IPS DF 4.7 (cell line): ENCODE measurements around the gene NOP14.
"Not testable (repeated sequence)": the region's sequence is repeated elsewhere in the genome, so short reads cannot be mapped to it uniquely, and the experiment has no call there.

Experiments used
- DNase-seq: peaks from one replicate; pipeline ENCODE4 v3.0.0-alpha.2; 2013; ENCODE audit warnings: low spot score; ENCODE audit errors: extremely low read depth

The NOP14 gene

DNA sequence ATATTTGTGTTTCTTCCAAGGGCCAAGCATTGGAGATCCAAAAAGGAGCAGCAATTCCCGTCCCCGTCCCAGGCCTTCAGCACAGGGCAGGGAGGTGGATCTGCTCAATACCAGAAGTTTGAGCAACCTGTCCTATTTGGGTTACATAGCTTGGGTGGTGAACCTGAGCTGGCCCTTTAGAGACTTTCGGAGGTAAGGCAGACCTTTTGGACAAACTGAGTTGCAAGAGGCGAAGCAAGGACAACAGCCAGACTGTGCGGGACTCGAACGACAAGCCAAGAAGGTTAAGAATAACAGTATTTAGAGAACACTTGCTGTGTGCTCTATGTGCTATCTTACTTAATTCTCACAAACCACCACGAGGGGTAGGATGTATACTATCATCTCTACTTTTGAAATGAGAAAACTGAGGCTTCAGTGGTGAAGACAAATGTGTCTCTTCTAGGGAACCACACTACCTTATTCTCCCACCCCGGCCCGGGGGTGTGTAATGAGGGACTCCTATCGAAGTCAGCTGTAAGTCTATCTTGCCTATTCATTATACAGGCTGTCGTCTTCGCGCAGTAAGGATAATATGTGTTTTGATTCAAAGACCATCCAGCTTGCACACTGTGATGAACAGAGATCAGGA is 1.3 kb downstream of the NOP14 start:
- DNase-seq, result no peak

DNA sequence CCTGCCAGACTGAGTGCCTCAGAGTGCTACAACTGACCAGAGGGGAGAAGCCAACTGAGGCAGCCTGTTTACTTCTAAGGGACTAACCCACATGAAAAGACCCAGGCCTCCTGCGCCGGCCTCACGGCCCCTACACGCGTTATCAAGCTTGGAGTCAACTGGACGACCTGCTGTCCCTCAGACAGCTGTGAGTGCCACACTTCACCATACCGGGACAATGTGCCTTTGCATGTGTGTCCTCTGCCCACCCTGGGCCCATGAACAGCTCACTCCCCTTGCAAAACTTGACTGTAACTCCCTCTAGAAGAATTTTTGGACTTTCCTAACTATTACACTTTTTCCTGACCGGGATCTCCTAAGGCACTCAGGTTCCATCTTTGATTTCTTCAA is 1.8 kb downstream of the NOP14 start:
- no peak for DNase-seq

DNA sequence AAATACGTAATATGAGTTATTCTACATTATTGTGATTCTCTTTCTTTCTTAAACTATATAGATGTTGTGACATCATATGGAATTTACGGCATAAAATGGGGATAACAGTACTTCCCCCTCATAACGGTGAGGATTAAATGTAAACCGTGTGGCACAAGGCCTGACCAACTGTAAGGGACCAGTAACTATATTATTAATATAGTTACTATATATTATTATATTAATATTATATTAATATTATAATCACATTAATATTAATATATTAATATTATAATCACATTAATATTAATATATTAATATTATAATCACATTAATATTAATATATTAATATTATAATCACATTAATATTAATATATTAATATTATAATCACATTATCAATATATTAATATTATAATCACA is 2.8 kb downstream of the NOP14 start:
- DNase-seq, result not testable (repeated sequence)

DNA sequence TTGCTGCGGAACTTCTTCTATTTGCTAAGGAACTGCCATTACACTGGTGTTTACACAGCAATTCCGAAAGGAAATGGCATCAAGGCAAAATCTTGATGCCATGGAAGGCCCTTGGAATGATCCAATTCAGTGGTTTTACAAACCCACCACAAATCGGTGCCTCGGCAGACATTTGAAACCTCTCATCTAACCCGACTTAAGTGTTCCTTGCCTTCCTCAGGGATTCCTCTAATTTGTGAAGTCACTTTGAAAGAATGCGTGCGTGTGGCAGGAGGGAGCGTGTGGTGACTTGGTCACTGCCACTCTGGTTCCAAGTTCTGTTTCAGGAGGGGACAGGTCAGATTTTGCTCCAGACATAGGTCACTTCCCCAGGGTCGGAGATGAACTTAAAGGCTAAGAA is 4.8 kb downstream of the NOP14 start:
- no peak for DNase-seq

DNA sequence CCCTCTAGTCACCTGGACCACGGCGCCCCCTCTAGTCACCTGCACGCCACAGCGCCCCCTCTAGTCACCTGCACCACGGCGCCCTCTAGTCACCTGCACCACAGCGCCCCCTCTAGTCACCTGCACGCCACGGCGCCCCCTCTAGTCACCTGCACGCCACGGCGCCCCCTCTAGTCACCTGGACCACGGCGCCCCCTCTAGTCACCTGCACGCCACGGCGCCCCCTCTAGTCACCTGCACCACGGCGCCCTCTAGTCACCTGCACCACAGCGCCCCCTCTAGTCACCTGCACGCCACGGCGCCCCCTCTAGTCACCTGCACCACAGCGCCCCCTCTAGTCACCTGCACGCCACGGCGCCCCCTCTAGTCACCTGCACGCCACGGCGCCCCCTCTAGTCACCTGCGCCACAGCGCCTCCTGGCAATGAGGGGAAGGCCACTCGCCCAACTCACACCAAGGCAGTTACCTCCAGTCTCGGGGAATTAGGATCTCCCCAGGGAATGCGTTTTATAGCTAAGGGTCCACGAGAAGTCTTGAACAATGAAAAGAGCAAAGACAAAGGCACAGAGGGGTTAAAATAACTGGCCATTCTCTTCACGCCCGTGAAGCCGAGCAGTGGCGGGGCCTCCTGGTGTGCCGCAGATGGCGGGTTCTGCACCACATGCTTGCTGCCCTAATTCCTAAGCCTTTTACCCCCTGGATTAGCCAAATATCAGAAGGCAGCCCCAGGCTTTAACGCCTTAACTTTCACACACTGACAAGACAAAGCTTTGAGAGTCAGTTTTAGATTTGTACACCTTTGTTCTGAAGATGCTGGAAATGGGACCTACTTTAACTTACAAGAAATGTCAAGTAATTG is 7.8 kb downstream of the NOP14 start:
- not testable (repeated sequence) for DNase-seq

DNA sequence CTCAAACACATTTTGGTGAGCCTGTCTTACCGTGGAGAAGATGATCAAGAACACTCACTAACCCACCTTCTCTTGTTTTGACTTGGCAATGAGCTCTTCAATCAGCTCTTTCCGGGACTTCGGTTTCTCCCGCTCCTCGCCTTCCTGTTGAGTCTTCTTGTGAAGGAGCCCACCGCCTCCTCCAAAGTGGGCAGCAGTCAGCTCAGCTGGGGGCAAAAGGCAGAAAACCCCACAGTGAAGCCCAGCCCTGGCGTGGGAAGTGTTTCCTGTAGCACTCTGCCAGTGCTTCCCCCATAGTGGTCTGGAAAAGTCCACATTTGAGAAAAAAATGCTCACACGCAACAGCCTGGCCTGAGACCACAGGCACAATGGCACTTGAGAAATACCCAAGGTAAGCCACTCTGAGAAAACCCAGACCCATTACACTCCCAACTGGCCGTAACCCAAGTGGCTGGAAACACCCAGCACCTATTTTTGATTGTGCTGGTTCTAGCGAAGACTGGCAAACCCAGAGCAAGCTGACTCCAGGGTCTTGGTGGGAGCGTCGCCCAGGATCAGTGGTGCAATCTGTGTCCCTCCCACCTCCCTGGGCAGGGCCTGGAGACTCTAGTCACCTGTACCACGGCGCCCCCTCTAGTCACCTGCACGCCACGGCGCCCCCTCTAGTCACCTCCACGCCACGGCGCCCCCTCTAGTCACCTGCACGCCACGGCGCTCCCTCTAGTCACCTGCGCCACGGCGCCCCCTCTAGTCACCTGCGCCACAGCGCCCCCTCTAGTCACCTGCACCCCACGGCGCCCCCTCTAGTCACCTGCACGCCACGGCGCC is 8.6 kb downstream of the NOP14 start:
- no peak for DNase-seq

DNA sequence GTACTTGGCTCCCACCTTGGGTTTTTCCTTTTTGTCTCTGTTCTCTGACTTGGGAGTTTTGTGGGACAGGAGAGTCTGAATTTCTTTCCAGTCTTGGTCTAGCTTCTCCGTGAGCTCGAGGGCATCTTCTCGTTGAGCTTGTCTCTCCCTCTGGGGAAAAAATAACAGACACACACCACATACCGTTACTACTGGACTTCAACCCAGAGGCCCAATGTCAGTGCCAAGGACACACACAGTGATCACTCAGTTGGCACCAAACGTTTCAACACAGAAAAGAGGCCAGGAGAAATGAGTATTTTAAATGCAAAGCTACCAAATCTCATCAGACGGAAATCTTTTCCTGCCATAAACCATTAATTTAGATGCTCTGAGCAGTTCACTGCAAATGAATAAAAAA is 9.7 kb downstream of the NOP14 start:
- DNase-seq, result no peak

DNA sequence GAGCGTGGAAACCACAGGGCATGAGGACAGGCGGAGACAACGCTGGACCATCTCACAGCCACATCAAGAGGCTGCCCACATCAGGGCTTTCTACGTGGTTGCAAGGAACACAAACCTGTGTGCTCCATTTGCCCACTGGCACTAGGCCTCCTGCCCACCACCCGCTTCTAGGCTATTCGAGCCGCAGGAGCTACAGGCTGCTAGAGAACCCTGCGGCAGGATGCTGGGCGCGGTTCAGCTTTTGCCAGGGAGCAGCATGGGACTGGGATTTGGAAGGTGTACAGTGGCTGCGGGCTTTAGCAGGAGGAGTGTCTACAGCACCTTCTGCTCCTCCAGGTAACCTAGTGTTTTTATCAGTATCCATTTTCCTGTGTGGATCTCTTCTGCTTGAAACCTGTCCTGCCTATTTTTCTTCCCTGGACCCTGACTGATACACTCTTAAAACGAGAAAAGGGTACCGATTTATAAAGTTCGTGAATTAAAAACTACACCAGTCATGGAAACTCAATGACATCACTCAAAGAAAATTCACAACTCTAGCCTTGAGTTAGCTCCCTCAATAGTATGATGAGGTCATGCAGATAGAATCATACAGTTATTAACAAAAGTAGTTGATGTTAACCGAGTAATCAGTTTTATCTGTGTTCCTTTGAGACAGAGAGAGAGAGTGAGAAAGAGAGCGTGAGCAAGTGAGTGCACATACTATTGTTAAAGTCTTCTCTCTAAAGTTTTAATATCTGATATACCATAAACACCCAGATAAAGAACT is 12.8 kb downstream of the NOP14 start:
- DNase-seq, result no peak

DNA sequence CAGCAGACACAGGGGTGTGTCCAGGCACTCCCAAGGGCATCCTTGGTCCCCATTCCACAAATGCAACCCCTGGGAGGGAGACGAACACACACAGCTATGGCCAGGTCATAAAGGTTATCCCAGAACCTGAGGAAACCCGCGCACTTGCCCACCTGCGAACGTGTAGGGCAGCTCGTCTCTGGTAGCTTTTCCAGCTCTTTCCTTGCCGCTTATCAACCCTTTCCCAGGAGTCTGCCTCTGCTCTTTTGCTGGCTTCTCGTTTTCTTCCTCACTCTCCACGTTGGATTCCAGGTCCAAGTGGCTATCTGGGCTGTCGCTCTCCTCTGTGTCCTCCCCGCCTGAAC is 13.5 kb downstream of the NOP14 start:
- no peak for DNase-seq

DNA sequence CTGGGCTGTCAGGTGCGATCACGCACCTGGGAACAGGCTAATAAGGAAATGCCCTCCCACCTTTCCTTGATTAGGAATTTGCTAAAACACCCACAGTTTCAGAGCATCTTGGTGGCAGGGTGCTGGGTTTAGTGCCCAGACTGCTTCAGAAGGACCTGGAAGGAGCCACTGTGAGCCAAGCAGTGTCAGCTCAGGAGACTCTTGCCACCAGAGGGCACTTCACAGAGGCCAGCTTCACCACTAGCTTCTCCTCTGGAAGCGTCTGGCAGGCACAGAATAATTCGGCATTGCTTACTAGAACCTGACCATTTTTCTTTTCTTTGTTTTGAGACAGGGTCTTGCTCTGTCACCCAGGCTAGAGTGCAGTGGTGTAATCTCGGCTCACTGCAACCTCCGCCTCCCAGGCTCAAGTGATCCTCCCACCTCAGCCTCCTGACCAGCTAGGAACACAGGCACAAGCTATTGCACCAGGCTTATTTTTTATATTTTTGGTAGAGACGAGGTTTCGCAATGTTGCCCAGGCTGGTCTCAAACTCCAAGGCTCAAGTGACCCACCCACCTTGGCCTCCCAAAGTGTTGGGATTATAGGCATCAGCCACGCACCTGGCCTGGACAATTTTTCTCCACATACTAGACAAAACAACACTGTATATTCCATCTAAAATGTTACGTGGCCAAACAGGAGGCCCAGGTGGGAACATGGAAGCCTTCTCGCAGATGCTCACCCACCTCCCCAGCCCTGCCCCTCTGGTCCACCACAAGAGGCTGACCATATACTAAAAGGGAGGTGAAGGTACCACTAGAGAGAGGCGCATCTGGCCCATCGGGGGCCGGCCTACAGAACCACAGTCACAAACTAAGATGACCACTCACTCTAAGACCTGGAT is 14.1 kb downstream of the NOP14 start:
- DNase-seq, result no peak

DNA sequence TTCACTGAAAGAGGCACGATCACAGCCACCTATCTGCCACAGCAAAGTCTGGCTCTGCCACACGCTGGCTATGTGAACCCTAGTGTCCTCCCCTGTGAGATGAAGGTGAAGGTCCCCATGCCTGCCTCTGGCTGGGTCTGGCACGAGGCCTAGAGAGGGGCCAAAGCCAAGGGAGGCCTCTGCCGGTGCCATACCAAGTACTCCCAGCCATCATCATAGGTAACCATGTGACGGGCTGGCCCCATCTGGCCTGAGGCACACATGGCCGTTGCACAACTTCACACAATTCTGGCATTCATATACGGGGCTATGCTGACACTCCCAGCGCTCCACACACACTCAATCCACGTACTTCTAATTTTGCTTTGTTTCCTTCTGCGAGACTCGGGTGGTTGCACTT is 15.3 kb downstream of the NOP14 start:
- DNase-seq, result no peak

DNA sequence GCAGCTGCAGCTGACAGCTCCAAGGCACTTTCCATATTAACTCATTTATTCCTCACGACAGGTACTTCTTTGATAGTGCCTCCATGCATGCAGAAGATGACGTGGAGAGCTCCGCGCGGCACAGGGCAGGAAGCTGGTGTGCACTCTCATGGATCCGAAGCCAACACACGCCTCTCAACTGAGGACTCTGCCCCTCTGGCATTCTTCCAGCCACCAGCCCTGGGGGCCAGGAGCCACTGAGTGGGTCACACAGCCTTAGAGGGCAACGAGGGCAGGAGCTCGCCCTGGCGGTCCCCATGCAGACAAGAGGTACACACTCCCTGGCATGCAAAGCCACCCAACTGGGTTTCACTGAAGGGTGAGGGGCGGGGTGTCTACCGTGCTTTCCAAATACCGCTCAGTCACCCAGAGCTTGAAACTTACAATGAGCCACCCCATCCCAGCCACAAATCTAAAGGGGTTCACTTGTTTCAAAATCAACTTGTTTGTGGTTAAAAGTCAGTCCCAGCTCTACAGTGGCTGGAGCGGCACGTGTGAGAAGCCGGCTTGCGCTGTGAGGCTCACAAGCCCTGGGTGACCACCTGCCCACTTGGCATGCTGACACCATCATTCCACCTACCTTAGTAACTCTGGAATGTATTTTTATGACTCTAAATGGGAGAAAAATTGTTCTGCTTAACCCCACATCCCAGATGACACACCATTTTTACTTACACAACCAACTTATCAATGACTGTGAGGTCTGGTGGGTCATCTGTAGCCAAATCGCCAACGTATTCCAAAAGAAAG is 16.2 kb downstream of the NOP14 start:
- no peak for DNase-seq

DNA sequence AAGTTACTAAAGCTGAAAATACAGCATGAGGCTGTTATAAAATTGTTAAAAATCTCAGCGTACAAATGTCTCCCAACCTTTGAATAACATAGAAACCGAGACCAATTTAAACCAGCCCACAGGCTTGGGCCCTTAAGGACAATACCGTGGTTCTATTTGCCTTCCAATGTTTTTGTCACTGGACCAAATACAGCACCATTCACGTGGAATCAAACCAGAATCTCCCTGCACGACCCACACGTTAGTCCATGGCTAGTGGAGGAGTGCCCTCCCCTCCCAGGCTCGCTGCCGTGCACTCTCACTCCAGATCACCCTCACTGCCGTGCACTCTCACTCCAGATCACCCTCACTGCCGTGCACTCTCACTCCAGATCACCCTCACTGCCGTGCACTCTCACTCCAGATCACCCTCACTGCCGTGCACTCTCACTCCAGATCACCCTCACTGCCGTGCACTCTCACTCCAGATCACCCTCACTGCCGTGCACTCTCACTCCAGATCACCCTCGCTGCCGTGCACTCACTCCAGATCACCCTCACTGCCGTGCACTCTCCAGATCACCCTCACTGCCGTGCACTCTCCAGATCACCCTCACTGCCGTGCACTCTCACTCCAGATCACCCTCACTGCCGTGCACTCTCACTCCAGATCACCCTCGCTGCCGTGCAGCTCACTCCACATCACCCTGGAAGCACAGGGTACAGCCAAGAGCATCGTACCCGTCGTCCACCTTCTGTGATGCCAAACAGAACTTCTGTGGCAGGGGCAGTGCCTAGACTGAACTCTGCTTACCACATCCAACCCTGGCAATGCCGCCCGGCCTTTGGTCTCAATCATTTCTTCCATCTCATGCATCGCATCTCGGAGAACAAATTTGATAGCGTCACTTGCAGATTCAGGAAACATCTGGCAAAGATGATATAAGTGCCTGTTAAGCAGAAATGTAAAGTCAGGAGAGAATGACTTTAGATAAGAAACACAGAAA is 17.3 kb downstream of the NOP14 start:
- not testable (repeated sequence) for DNase-seq

DNA sequence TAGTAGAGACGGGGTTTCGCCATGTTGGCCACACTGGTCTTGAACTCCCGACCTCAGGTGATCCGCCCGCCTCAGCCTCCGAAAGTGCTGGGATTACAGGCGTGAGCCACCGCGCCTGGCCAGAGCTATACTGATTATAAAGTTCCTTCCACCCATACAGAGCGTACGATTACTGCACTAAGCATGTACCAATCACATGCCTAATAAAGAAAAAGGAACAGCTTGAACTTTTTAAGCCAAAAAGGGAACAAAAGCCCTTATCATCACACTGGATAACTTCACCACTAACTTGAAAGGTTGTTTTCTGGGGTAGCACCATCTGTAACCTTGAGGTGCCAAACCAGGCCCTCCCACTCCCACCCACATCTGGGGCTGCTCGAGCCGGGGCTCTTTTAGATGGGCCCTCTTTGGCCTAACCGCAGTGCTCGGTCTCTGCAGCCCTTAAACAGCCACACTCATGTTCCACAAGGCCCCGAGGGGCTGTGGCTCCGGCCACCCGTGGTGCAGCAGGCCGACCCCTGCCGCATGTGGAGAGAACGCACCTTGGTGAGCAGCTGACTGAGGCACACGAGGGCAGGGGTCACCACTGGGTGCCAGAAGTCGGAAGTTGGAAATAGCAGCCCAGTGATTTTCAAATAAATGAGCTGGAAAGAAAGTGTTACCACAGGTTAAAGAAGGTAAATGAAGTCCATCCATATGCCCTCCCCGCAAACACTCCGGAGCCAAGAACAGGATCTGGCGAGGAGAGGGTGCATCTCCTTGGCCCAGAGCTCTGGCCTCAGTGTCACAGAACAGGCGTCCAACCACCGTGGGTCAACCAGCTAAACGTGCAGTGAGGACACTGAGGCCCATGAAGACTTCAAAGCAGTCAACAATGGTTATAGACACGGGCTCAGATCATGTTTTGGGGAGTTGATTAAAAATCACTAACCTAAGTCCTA is 18.4 kb downstream of the NOP14 start:
- DNase-seq, result no peak

DNA sequence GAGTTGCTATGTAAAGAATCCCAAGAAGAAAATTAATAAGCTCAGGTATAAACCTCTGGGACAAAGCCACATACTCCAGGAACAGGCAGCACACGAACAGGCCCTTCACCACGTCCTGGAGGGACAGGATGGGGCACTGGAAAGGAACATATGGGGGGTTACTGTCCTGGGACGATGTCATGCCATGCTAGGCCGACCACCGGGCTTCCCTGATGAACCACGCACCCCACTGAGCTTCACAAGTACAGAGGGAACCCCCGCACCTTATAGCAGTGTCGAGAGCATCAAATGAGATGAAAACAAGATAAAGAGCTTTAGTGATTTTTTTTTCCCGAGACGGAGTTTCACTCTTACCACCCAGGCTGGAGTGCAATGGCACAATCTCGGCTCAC is 19.1 kb downstream of the NOP14 start:
- DNase-seq, result no peak

DNA sequence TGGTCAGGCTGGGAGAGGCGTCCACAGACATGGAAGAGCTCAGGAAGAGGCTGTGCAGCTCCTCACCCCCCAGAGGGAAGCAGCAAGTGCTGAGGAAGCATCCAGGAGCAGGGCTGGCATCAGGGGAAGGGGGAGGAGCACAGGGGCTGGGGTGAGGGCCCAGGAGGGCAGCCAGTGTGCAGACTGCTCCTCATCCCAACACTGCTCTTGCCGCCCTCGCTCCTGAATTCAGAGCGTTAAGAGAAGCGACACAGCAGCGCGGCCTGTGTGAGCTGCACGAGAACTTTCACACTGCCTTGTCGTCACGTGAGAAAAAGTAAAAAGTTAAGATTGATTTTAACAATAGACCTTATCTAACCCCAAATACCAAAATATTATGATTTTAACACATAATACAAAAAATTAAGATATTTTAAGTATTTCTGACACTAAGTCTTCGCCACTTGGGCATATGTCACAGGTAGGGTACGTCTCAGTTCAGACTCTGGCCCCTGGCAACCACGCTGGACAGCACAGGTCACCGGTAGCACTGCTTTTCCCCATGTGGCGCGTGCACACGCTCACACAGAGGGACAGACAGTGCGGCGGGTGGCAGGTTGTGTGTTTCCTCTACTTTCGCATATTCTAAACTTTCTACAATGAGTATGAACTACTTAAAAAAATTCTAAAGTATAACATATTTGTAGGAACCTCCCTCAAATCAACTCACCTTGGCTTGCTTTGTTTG is 19.7 kb downstream of the NOP14 start:
- DNase-seq, result no peak
